Measurements from ENCODE around the gene MGAT2. TPM values are rescaled to one million over a fixed set of nuclear protein-coding genes. Genes with fewer than 3 reads are reported as not detected.

MGAT2 gene
- 30.3 and 31.7 TPM in 2 replicates for total RNA-seq (ENCODE audit: low replicate concordance)

GRCh38 chr14:49620182-49621113 is at the start of gene MGAT2, which contains the start of gene RPL36AL:
Gene MGAT2, plus strand, starts transcription at chr14:49620799. Its CDS starts 470 bp downstream, at chr14:49621269.
Gene RPL36AL, minus strand, starts transcription at chr14:49620626. Its CDS starts 1,522 bp downstream, at chr14:49619104.
- peaks cover 48% of the 10 kb centered on the region for H4K20me1 ChIP-seq (ENCODE audit: low read depth)
- peak; percentile 55 for TF ChIP-seq EZH2 (IDR thresholded peaks at IDR 0.05)
- TF ChIP-seq EZH2phosphoT487 (IDR thresholded peaks at IDR 0.05) = peak; percentile 11
- peak; percentile 40 for TF ChIP-seq CTCF (IDR thresholded peaks at IDR 0.05)
- peak within 1 kb of the TSS; percentile 95 for H3K27ac Mint-ChIP-seq

GRCh38 chr14:49574038-49574437 is 46.6 kb upstream of the MGAT2 start:
- Histone ChIP-seq H3K9ac (no peak overlapping the region), H3K79me2 (ENCODE audit: low read depth) (peaks cover 6% of the 10 kb centered on the region), H4K20me1 (ENCODE audit: low read depth) (peaks cover 10% of the 10 kb centered on the region), H3K4me1 (no peaks in the 10 kb centered on the region), H3K4me3 (no peak overlapping the region), H3K4me2 (no peak overlapping the region), H3K27ac (no peak overlapping the region), H3F3A (ENCODE audit: low read depth) (no peaks in the 10 kb centered on the region), H3K9me3 (ENCODE audit: low read depth) (no peaks in the 10 kb centered on the region), H3K36me3 (peaks cover 13% of the 10 kb centered on the region), H3K27me3 (no peaks in the 10 kb centered on the region), H2AFZ (replicated peaks) (no peak overlapping the region)
- peaks cover 2% of the 10 kb centered on the region for H3K9me3 Mint-ChIP-seq
- TF ChIP-seq EZH2 (IDR thresholded peaks at IDR 0.05) = no peak
- TF ChIP-seq EZH2phosphoT487 (IDR thresholded peaks at IDR 0.05) = no peak
- TF ChIP-seq CTCF (IDR thresholded peaks at IDR 0.05) = no peak
- DNase-seq (ENCODE audit: low spot score) = no peak
- no peaks in the 10 kb centered on the region for H3K27me3 Mint-ChIP-seq (ENCODE audit: insufficient read depth, low read depth)
- H3K4me1 Mint-ChIP-seq = no peaks in the 10 kb centered on the region
- no peak overlapping the region for H3K4me3 Mint-ChIP-seq
- H3K27ac Mint-ChIP-seq = no peak overlapping the region
- H3K36me3 Mint-ChIP-seq = peaks cover 50% of the 10 kb centered on the region

More at GRCh38 chr14:49620182-49621113, at the start of gene MGAT2, which contains the start of gene RPL36AL:
- Histone ChIP-seq H3K9ac (peak within 1 kb of the TSS; percentile 65), H3K4me1 (peaks cover 22% of the 10 kb centered on the region), H3K4me2 (peak within 1 kb of the TSS; percentile 95), H2AFZ (replicated peaks) (peak within 1 kb of the TSS; percentile 50), H3F3A (ENCODE audit: low read depth) (peaks cover 52% of the 10 kb centered on the region), H3K4me3 (peak within 1 kb of the TSS; percentile 72), H3K9me3 (ENCODE audit: low read depth) (no peaks in the 10 kb centered on the region), H3K27ac (peak within 1 kb of the TSS; percentile 88), H3K27me3 (no peaks in the 10 kb centered on the region), H3K36me3 (peaks cover 18% of the 10 kb centered on the region), H3K79me2 (ENCODE audit: low read depth) (peaks cover 68% of the 10 kb centered on the region)
- Mint-ChIP-seq H3K27me3 (ENCODE audit: insufficient read depth, low read depth) (peaks cover 5% of the 10 kb centered on the region), H3K4me3 (peak within 1 kb of the TSS; percentile 100), H3K4me1 (peaks cover 34% of the 10 kb centered on the region), H3K9me3 (no peaks in the 10 kb centered on the region), H3K36me3 (peaks cover 23% of the 10 kb centered on the region)
- DNase-seq (ENCODE audit: low spot score) = peak; percentile 99

GRCh38 chr14:49578141-49578540 is 42.5 kb upstream of the MGAT2 start:
- no peak overlapping the region for H3K27ac ChIP-seq
- no peaks in the 10 kb centered on the region for H3K9me3 ChIP-seq (ENCODE audit: low read depth)
- no peak for DNase-seq (ENCODE audit: low spot score)
- Mint-ChIP-seq H3K4me1 (peaks cover 3% of the 10 kb centered on the region), H3K27ac (no peak overlapping the region), H3K36me3 (peaks cover 48% of the 10 kb centered on the region), H3K27me3 (ENCODE audit: insufficient read depth, low read depth) (no peaks in the 10 kb centered on the region), H3K9me3 (no peaks in the 10 kb centered on the region), H3K4me3 (no peak overlapping the region)
- H2AFZ ChIP-seq (replicated peaks) = no peak overlapping the region
- no peak overlapping the region for H3K4me2 ChIP-seq
- H3K4me1 ChIP-seq = no peaks in the 10 kb centered on the region
- no peak overlapping the region for H3K9ac ChIP-seq
- peaks cover 8% of the 10 kb centered on the region for H3K36me3 ChIP-seq
- TF ChIP-seq EZH2 (IDR thresholded peaks at IDR 0.05) = no peak
- no peak for TF ChIP-seq CTCF (IDR thresholded peaks at IDR 0.05)
- no peak for TF ChIP-seq EZH2phosphoT487 (IDR thresholded peaks at IDR 0.05)
- H4K20me1 ChIP-seq (ENCODE audit: low read depth) = peaks cover 51% of the 10 kb centered on the region
- H3F3A ChIP-seq (ENCODE audit: low read depth) = peaks cover 16% of the 10 kb centered on the region
- H3K4me3 ChIP-seq = no peak overlapping the region
- H3K79me2 ChIP-seq (ENCODE audit: low read depth) = peaks cover 47% of the 10 kb centered on the region
- no peaks in the 10 kb centered on the region for H3K27me3 ChIP-seq
